HG03520 (cell line): ENCODE measurements around the gene MDH1.
"Not testable (repeated sequence)": the region's sequence is repeated elsewhere in the genome, so short reads cannot be mapped to it uniquely, and the experiment has no call there.

Experiments
- ATAC-seq: cut with Tn5 transposase; IDR thresholded peaks from one replicate; pipeline ENCODE4 v1.9.1; 2021; ENCODE audit warnings: mild to moderate bottlenecking, moderate library complexity; ENCODE audit not compliant: unreplicated experiment

MDH1 gene

DNA sequence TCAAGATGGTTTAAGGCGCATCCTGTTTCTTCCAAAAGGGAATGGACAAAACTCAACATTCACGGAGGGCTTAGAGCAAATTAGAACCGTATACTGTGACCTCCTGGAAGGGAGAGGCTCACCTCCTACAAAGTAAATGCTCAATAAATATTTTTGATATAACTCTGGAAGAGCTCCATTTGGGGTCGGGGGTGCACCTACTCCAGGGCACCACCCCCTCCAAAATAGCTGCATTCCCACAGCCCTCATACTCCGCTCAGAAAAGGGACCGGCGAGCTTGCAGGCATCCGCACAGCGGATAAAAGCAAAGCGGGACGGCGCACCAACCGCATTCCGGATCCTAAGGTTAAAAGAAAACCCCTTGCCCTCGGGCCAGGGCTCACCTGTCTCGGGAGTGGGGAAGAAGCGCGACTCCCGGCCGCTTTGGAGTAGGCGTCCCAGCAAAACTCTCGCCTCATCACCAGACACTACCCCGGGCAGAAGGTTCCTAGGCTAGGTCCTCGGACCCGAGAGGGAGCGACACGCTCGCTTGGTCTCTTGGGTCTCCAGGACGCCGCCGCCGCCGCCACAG is 864 bp upstream of the MDH1 start:
- ATAC-seq: no peak

DNA sequence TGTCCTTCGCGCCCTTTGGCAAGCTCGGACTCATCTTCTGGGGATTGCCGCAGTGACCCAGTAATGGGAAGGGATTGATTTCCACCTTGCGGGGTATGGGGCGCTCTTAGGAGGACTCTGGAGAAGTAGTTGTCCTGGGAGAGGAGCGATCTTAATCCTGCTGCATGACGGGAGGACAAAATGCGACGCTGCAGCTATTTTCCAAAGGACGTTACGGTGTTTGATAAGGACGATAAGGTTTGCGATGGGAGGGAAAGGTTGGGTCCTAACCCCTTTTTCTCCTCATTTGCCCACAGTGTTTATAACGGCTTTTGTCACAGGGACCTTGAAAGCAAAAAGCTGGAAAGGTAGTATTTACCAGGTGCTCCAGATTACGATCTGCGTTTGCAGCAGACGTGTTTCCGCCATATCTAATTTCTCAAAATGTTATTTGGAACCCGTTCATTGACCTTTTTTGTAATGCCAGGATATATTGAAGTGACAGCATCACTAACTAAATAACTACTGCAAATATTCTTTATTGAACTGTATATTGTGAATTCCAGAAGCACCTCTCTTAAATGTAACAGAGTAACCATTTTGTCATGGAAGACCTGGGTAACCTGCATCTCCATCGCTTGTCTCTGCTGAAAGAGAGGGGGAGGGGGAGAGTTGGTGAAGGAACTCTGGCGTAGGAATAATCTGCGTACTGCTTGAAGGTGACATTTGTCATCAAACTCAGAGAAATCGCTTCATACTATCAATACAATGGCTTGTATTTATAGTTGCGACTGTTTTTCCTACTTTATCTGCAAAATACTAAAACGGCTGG is 590 bp downstream of the MDH1 start:
- no peak for ATAC-seq

DNA sequence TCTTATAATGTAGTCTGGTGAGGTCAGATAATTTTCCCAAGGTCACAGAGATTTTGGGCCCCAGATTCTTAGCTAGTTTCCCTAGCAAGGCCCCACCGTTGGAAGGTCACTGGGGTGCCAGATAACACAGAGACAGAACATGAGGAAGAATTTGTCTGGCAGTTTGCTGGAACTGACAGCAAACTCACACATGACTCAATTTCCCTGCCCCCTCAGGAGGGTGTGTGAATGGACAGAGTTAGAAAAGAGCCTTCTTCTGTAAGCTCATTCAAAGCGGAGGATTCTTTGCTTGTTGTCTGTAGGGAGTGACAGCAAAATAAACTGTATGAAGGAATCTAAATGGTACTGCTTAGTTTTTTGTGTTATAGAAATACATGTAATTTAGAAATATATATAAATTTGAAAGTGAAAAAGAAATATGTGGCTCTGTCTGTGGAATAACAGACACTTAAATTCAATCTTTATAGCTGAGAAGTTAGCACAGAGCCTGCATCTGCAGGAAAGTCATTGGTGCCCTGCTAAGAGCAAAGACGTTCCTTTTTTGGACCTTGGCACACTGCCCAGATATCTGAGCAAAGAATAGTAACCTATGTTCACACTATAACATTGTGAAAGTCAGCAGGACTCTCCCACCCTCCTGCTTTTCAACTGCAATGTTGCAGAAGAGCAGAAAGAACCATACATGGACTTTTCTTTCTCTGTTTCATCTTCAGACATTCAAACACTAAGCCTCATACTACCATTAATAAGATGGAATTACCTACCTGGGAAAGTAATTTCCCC is 2.1 kb downstream of the MDH1 start:
- ATAC-seq: no peak

DNA sequence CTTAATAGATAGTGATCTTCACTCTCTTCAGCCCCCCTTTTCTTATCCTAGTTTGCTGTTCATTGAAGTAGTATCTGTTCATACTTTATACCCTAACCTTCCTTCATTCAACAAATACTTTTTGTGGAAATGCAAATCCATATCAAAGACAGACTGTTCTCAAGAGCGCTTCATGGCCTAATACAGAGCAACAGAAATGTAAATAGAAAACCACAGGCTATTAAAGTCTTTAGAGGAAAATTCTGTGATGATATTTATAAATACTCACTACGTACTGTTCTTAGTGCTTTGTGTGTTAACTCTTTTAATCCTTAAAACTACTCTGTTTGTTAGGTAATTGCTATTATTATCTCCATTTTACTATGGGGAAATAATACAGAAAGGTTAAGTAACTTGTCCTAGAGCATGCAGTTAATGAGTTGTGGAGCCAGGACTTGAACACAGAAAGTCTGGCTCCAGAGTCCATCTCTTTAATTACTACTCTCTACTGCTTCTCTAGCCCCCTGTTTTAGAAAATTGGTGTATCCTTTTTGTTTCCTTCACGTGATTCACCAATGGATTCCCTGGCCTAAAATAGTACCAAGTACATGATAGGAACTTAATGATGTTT is 2.9 kb downstream of the MDH1 start:
- no peak for ATAC-seq

DNA sequence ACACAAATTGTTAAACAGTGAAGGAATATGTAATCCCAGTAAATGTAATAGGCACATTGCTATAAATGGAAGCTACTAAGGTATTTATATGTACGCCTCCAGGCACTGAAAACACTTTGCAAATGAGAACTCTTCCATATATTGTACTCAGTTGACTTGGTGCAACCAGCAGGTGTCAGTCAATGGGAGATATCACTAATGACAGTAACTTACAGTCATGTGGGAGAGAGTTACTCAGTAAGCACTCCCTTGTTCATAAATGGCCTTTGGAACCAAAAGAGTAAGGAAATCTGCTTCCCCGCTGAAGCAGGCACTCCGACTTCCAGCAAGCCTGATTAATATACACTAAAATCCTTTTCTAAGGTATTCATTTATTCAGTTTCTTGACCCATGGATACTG is 5.9 kb downstream of the MDH1 start:
- ATAC-seq: no peak

DNA sequence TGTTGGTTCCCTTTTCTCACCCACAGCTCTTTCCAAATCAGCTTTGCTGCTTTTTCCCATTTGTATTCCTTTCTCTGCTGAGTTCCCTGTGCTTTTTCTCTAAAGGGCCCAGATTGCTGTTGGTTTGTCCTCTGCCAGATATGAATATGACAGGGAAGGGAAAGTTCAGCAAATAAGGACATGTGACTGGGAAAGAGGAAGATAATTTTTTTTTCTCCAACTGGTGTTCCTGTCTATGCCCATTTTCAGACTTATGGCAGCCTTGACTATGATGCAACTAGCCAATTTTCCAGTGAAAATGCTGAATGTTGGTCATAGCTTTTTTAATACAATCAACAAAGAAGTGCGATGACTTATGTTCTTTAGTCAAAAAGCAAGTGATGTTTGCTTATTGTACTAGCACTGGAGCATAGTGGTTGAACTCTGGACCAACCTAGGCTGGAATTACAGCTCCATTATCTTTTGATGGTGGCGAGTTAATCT is 7.7 kb downstream of the MDH1 start:
- ATAC-seq: no peak

DNA sequence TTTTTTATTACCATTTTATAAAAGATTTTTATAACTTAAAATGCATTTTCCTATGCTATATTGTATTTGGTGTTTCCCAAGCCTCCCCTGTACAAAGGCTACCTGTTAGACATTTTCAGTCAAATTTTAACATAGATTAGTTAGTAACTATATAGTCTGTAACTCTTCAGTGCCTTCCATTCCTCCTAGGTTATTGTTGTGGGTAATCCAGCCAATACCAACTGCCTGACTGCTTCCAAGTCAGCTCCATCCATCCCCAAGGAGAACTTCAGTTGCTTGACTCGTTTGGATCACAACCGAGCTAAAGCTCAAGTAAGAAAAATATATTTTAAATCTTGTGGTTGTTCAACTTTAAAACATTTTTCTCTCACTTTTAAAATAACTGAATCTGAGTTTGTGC is 10.2 kb downstream of the MDH1 start:
- no peak for ATAC-seq

DNA sequence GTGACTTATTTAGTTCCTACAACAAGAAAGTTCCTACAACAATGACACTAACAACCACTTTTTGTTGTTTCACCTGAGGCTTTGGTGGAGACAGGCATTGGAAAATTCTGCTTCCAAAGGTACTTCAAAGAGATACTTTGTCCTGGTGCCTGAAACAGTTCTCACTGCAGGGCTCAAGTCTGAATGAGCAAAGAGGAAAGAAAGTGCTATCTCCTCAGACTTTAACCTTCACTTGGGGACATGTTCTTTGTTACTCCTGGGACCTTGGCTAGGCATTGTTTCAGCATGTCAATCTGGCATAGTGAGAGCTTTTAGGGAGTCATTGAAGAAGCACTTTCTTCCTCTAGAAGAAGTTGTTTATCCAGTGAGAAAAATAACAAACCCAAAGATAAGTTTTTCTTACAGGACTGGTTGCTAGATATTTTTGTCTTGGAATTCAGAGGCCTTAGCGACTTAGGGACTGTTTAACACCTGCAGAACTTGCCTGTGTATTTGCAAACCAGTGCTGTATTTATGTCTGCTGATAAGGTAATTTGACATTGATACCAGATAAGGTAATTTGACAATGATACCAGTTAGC is 12.2 kb downstream of the MDH1 start:
- ATAC-seq: no peak

DNA sequence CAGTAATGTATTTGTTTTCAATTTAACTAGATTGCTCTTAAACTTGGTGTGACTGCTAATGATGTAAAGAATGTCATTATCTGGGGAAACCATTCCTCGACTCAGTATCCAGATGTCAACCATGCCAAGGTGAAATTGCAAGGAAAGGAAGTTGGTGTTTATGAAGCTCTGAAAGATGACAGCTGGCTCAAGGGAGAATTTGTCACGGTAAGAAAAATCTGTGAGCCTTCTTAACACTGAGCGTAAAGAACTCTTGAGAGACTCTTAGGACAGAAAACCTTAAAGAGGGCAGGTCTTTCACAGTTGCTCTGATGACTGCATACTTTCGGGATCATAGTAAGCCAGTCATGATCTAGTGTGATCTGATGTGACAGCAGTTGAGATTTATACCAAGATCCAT is 15.9 kb downstream of the MDH1 start:
- no peak for ATAC-seq

DNA sequence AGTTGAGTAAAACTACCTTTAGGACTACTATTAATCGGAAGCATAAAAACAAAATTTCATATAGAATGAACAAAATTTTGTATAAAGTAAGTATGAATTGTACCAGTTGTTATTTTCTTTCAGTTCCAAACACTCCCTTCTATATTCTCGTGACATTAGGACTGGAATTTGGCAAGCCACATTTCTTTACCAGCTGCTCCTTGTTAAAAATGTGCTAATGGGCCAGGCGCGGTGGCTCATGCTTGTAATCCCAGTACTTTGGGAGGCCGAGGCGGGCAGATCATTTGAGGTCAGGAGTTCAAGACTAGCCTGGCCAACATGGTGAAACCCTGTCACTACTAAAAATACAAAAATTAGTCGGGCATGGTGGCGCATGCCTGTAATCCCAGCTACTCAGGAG is 20.1 kb downstream of the MDH1 start:
- not testable (repeated sequence) for ATAC-seq

DNA sequence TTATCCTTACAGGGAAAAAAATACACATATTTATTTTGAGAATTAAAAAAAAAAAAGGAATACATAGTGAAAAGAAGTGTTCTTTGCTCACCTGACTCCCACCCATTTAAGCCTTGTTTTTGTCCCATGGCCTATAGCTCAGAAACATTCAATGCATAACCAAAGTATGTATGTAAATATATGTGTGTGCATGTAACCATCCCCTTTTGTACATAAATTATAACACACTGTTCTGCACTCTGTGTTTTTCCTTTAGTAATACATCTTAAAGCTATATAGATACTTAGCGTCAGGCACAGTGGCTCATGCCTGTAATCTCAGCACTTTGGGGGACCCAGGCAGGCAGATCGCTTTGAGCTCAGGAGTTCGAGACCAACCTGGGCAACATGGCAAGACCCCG is 21.8 kb downstream of the MDH1 start:
- no peak for ATAC-seq

DNA sequence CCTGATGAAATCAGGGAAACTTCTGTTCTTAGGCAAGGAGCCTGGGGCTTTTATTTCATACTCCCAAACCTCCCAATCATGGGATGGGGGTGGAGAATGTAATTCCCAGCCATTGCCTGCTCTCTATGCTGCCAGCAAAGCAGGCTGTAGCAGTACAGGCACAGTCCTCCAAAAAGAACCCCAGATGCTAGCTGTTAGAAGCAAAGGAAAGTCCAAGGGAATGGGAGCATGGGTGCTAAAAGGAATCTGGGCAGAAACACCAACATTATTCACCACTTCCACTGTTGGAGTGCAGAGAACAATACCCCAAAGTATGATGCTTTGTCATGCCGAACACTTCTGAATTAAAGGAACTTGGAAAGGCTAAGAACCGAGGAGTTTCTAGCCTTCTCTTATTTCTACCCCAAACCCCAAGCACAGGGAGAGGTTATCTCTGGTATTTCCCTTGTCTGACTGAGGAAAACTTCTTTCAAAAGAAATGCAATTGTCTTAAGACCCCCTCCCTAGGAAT is 24.7 kb downstream of the MDH1 start:
- ATAC-seq: no peak

DNA sequence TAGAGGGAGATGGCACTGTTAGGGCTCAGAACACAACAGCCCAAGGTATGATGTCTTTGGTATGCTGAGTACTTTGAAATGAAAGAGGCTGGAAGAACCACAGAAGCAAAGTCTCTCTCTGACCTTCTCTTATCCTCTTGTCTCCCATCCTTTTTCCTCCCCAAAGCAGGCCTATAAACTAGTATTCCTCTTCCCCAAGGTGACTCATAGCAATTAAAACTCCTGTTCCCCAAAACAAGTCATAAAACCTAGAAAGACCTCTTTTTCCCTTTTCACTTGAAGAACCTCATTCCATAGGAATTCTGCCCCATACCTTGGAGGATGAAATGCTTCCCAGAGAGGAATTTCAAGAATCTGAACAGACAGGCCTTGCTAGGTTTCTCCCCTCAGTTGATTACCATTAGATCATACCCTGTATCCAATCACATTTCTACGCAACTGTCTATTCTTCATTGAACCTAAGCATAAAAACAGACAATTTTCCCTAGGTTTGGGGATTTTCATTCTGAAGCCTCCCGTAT is 25.7 kb downstream of the MDH1 start:
- ATAC-seq: no peak

DNA sequence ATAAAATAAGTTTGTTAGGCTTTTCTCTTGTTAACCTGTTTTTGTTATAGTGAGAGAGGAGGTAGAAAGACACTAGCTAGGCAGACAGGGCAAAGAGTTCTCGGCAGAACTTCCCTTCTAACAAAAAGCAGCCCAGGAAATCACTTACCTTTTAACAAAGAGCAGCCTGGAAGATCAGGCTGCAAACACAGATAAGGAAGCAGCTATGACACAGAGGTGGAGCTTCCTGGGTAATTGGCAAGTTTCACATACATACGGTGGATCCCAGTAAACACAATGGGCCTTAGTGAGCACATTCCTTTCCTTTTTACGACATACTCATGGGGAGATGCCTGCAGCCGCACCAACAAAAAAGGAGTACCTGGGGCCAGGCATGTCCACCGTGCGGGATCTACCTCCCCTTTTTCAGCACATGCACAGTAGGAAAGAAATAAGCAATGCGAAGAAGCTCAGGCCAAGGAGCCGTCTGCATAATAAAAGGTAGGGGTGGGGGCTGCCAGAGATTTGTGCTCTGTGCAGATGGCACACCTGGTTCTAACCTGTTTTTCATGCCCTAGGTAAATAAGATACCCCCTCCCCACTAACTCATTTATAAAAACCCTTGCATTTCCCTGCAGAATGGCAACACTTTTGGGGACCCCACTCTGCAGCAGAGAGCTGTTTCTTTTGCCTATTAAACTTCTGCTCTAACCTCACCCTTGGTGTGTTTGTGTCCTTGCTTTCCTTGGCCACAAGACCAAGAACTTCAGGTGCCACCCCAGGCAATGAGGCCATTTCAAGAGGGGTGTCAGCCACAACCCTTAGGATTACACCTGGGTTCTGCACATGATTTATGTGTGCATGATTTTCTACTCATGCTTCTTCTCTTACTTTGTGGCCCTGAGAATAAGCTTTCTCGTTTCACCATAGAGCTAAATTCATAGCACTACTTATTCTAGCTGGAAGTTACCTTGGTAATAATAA is 26.5 kb downstream of the MDH1 start:
- ATAC-seq: no peak

DNA sequence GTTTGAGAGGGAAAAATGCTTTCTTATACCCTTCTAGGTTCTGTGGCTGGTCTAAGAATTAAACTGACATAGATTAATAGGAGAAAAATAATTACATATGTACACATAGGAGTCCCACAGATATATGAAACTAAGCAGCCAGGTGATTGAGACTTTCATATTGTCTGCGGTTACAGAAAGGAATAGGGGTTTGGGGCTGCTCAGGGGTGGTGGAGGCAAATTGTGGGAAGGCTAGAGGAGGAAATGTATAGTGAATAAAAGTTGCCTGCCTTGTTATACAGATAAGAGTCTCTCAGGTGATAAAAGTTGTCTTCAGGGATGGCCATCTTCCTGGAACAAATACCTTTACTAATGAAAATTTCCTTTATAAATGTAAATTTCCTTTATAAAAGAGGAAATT is 28.6 kb downstream of the MDH1 start:
- no peak for ATAC-seq

DNA sequence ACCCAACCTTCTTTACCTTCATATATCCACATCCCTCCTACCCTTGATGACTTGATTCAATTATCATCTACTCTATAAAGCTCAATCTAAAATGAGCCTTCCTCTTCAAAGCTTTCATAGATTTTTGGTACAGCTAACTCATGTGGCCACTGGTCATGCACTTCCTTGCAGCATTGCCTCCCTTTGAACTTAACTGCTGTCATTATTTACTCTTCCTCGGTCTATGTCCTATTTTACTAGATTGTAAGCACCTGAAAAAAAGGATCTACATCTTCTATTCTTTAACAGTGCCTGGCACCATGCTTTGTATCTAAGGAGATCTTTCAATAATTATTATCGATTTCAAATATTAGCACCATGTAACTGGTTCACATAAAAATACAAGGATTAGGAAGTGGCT is 30.6 kb downstream of the MDH1 start:
- ATAC-seq: no peak

DNA sequence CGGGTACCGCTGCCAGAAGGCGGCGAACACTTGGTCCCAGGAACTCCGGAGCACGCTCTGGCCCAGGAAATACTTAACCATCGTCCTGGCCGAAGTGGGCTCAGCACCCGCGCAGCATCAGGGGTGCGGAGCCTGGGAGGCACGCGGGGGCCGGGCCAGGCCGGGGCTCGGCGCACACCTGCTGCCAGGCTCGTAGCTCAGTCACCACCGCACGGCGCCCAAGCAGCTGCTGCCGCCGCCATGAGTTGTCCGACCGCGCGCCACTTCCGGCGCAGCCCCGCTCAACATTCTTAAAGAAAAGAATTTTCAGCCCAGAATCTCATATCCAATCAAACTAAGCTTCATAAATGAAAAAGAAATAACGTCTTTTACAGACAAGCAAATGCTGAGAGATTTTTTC is 34.0 kb downstream of the MDH1 start:
- ATAC-seq: no peak

DNA sequence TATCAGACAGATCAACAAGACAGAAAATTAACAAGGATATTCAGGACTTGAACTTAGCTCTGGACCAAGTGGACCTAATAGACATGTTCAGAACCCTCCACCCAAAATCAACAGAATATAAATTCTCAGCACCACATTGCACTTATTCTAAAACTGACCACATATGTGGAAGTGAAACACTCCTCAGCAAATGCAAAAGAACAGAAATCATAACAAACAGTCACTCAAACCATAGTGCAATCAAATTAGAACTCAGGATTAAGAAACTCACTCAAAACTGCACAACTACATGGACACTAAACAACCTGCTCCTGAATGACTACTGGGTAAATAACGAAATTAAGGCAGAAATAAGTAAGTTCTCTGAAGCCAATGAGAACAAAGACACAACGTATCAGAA is 35.0 kb downstream of the MDH1 start:
- ATAC-seq: not testable (repeated sequence)

DNA sequence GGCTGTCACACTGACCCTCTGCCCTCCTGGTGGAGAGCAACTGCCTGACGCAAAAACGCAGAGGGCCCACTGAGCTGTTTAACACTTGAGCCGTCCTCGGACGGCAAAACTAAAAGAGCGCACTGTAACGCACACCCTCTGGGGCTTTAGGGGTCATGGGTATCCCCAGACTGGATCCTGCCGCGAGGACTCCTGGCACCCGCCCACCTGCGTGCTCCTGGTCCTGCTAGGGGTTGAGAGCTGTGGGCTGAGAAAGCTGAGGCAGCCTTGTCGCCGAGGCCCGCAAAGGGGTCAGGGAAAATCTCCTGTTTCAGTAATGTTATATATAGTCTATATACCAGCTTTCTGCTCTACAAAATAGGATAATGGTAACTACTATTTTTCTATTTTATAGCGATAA is 39.1 kb downstream of the MDH1 start:
- ATAC-seq: no peak
